Germinal center (tissue), 1 donor: ENCODE measurements around the gene RHBDD3.
A peak's percentile ranks its signal among the peaks of the same experiment; 100 is the strongest.

Experiments
- DNase-seq: peaks from one replicate; pipeline ENCODE4 v3.0.0; 2012; ENCODE audit warnings: mixed read lengths, low spot score

Gene RHBDD3

GRCh38 chr22:29306175-29306834 lies 38.5 kb upstream of the RHBDD3 start, which contains the start of gene GAS2L1:
TSS of gene GAS2L1 (plus strand) at chr22:29306650. CDS start at chr22:29308106, 1,456 bp downstream.
- DNase-seq = peak; percentile 57

DNA sequence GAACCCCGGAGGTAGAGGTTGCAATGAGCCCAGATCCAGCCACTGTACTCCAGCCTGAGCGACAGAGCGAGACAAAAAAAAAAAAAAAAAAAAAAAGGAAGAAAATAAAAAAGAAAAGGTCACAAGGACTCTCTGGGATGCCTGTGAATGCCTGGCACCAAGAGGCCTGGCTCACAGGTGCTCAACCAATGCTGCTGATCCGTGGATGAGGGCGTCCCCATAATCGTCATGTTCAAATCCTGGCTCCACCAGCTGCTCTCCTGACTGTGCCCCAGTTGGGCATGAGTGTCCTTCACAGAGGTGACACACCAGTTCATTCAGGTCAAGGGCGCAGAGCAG lies 38.0 kb upstream of the RHBDD3 start:
- DNase-seq = no peak

- DNase-seq = no peak
Measured at GRCh38 chr22:29302681-29303465, 35.1 kb upstream of the RHBDD3 start.

- no peak for DNase-seq
Measured at GRCh38 chr22:29302402-29302680, 34.6 kb upstream of the RHBDD3 start.

GRCh38 chr22:29301716-29302401 lies 34.1 kb upstream of the RHBDD3 start:
- DNase-seq = no peak

DNA sequence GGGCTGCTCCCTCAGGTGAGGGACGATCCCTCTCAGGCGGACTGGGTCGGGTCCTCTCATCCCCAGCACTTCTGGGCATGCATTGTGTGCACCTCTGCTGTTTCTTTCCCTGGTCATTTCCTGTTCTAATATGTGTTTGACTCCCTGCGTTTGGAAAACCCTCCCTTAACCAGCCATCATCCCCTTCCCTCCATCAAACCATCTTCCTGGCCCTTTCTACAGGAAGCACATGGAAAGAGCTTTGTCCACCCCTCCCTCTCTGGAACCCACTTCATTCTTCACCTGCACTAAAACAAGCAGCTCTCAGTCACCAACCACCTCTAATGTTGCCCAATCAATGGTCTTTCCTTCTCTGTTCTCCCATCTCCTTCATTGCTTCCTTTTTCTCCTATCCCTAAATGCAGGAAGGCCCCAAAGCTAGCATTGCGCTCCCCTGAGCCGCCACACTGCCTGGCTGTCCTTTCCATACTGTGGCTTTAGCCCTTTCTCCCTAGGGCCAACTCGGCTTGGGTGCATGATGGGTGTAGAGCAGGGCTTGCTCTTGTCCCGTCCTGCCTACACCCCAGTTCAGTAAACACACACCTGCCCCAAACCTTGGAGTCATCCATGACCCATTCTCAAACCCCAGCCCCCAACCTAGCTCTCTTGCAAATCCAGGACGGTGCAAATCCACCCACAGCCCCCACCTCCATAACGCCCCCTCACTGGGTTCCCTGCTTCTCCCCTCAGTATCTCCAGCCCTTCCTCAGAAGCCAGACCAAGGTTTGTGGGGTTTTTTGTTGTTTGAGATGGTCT lies 33.2 kb upstream of the RHBDD3 start:
- DNase-seq = no peak

DNA sequence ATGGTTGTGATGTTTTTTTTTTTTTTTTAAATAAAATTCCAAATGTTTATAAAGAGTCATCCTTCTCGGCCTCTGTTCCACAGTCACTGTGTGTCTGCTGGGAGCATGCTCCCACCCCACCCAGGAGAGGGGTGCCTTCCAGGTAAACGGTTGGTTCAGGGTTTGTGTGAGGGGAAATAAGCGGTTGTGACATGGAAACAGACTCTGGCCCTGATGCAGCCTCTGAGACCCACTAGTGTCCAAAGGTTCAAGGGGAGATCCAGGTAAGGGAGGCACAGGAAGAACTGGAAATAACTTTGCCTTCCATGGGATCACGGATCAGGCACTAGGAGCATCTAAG lies 32.7 kb upstream of the RHBDD3 start:
- no peak for DNase-seq

GRCh38 chr22:29299136-29299900 lies 31.5 kb upstream of the RHBDD3 start:
- no peak for DNase-seq

DNA sequence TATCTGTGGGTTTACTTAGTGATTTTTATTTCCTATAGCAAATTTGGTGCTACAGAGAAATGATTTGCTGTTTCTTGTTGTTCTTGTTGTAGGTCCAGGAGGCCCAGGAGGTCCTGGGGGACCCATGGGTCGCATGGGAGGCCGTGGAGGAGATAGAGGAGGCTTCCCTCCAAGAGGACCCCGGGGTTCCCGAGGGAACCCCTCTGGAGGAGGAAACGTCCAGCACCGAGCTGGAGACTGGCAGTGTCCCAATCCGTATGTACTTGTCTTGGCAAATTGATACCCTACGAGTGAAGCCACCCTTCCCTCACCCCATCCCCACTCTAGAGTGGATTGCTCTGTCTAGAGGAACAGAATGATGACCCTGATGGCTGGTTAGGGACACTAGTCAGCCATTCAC lies 30.9 kb upstream of the RHBDD3 start:
- DNase-seq = no peak

DNA sequence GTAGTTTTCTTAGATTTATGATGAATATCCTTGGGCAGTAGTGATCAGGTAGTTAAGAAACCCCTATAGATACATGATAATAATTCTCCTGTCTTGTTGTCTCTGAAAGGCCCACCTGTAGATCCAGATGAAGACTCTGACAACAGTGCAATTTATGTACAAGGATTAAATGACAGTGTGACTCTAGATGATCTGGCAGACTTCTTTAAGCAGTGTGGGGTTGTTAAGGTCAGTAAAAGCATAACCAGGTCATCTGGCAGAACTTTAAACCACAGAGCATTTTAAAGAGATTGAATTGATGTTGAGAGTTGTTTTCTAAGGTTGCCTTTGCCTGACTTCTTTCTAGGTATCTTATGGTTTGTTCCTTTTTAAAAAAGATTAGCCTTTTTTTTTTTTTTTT lies 24.6 kb upstream of the RHBDD3 start:
- DNase-seq = no peak

GRCh38 chr22:29291215-29291614 lies 23.4 kb upstream of the RHBDD3 start:
- no peak for DNase-seq

DNA sequence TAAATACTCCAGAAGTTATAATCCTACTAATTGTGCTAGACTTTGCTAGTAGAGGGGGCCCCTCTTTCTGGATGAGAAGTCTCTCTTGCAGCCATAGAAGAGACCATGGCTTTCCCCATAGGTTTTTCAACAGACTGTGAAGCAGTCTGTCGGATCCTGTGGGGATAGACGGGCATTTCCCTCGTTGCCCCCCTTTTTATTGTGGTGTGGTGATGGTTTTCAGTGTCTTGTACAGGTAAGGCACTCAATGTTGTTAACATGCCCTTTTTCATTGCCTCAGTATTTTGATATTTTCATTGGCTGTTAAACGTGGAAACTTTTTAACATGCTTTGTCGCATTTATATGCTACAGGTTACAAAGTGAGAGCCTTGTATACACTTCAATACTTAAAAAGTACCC lies 22.3 kb upstream of the RHBDD3 start:
- DNase-seq = no peak

- DNase-seq = no peak
Measured at GRCh38 chr22:29288837-29289236, 21.1 kb upstream of the RHBDD3 start.

DNA sequence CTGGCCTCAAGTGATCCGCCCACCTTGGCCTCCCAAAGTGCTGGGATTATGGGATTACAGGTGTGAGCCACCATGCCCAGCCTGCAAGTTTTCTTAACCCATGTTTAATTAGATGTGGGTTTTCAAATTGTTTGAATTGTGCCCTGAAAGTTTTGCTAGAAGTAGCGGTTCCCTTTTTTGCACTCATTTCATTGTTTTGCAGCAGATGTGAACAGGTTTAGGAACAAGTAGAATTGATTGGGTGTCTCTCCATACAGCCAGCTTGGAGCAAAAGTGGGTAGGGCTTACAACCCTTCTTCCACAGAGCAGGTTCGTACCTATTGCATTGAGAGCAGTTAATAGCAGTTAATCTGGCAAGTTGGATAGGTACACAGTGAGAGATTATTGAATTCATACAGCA lies 16.4 kb upstream of the RHBDD3 start:
- DNase-seq = no peak

DNA sequence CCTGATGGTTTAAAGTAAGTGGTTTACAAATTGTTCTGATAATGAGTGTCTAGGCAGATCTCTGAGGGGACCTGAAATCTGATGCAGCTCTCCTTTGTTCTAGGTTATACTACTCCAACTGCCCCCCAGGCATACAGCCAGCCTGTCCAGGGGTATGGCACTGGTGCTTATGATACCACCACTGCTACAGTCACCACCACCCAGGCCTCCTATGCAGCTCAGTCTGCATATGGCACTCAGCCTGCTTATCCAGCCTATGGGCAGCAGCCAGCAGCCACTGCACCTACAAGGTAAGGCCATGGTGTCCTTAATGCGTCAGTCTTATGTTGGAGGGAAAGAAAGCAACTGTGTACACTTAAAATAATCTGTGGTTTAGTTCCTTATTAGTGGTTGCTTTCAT lies 10.1 kb upstream of the RHBDD3 start:
- no peak for DNase-seq

DNA sequence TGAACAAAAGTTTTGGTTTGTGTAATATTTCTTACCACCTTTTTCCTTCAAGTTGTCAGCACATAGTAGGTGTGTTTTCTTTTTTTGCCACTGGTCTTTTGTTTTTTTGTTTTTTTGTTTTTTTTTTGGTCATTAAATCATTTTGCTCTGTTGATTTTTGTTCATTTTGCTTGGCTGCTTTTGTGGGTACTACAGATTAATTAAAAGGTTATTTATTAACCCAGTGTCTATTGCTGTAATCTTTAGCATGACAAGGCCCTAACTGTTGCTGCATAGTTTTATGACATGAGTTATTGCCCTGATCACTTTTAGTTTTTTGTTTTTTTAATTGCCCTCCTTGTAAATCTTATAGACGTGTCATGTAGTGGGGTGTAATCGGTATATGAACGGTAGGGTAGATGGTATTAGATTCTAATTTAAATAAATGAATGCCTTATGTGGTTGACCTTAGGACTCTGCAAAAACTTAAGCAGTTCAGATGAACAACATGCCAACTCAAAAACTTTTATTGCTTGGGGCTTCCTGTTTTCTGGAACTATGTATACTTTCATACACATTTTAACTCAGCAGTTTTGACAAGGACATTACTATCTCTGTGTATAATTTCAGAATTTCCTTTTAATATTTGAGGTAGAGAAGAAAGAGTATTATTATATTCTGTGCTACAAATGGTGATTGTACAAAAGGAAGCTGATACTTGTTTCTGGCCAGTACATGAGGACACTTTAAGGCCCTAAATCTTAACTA lies 8.2 kb upstream of the RHBDD3 start:
- no peak for DNase-seq

DNA sequence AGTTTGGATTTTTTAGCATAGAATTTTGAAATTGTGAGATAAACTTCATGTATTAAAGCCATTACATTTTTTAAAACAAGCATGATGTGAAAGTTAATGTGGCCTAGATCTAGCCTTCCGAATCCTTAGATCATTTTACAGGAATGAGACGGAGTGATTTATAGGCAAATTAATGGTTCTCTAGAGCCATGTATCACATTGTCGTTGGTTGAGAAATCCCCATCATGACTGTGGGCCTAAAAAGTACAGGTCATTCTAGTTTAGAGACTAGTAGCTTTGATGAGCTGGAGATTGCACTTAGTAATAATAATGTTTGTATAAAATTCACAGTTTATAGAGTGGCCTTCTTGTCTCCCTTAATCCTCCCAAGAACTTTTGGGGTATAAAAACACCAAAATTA lies 7.4 kb upstream of the RHBDD3 start:
- no peak for DNase-seq

GRCh38 chr22:29272624-29273023 lies 4.8 kb upstream of the RHBDD3 start:
- no peak for DNase-seq

DNA sequence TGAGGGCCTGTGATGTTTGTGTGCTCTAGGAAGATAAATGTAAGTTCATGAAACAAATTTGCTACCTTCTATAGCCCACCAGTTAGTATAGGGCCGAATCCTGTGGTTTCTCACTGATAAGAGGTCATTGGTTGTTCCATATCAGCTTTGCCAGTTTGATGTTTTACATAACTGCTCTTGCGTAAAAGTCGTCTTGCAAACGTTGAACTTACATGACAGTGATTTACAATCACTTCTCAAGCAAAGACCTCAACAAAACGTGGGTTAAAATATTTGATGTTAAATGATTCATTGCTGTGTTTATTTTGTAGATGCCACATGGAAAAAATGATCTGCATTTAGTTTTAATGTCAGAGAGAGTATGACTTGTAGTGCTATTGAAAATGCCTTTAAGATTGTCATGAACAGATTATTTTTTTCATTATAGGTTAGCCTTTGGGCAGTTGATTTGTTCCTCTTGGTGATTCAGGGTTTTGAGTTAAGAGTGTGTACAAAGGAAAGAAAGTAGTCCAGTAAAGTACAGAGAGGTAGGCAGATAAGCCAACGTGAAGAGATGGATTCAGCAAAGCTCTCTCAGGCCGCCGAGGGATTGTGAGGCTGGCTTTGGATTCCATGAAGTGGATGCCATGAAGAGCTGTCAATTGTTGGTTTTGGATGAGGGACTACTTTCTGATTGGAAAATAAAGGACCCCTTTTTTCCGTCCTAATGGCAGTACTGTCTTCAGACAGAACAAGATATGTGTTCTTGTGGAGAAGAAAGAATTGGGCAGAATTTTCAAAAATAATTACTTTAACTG lies 2.9 kb upstream of the RHBDD3 start:
- no peak for DNase-seq

GRCh38 chr22:29269731-29270474 lies 2.1 kb upstream of the RHBDD3 start:
- no peak for DNase-seq
